ENCODE data around the gene SUN2. TPM values are rescaled to one million over a fixed set of nuclear protein-coding genes. Genes with fewer than 3 reads are reported as not detected.

The SUN2 gene
- total RNA-seq (2021; fragmentation: NEBNext Ultra II Directional; extraction: Animal tissue kit (Norgen Biotek cat#: 25700)) (10.5 and 11.7 TPM in 2 replicates), polyA plus RNA-seq (2011; rRNA removed) (5.1 and 8.3 TPM in 2 replicates), polyA minus RNA-seq (2011; rRNA and poly(A)+ RNA removed) (9.8 and 10.0 TPM in 2 replicates)
- 8.5 TPM for polyA plus RNA-seq (2011; cell fraction: cytosol; rRNA removed)
- polyA plus RNA-seq (2011; cell fraction: nucleus; rRNA removed) = 20.5 TPM
- polyA plus RNA-seq (2012, experiment 1 of 2) = 12.3 to 22.3 TPM (median 17.1 TPM) in 4 replicates
- 9.0 TPM for polyA plus RNA-seq (2012, experiment 2 of 2)
- 11.5 TPM for polyA plus RNA-seq (2013, experiment 1 of 2)
- 10.8 TPM for polyA plus RNA-seq (2013, experiment 2 of 2)
- polyA minus RNA-seq (2011; cell fraction: cytosol; rRNA and poly(A)+ RNA removed) = 13.1 TPM
- polyA minus RNA-seq (2011; cell fraction: nucleus; rRNA and poly(A)+ RNA removed) = 14.1 TPM
- long read RNA-seq, experiment 1, partial matches to known transcripts = 2 of 7 reads
- long read RNA-seq, experiment 1, other reads (novel, unspliced or antisense) = 5 of 7 reads
- long read RNA-seq, experiment 2, partial matches to known transcripts = 0 of 1 reads
- long read RNA-seq, experiment 2, other reads (novel, unspliced or antisense) = 1 of 1 reads

GRCh38 chr22:38755911-38756532 lies at the start of gene SUN2:
TSS of gene SUN2 (minus strand) at chr22:38755998. CDS start at chr22:38752628, 3,370 bp downstream.
- no peak for FAIRE-seq
- CTCF ChIA-PET (ENCODE audit: partially characterized antibody) = interaction anchor here (0.6 to 6.0 kb wide), 5 partner anchors 10 to 431 kb away, joined by 3 to 44 read pairs (median 3); no protein-coding TSS in a partner anchor
- H4K5ac ChIP-seq (ENCODE audit: insufficient read length, low read depth, low read length) = no peak within 1 kb of the TSS

More at GRCh38 chr22:38755911-38756532, at the start of gene SUN2:
- Histone ChIP-seq H4K91ac (replicated peaks; ENCODE audit: insufficient read length, low read length) (no peak within 1 kb of the TSS), H2AFZ (ENCODE audit: low read length) (no peak within 1 kb of the TSS), H4K8ac (ENCODE audit: extremely low read depth, insufficient read depth, low read length) (peak within 1 kb of the TSS; percentile 72; the same call in 1 of the 2 replicates), H3K23me2 (ENCODE audit: low read depth, low read length) (peaks cover 17% of the 10 kb centered on the region; the same call in 1 of the 2 replicates), H3K36me3 (ENCODE audit: control insufficient read depth in 2 of 4, insufficient read depth in 4 of 4, low read length in 3 of 4) (no peaks in the 10 kb centered on the region), H3K9me3 (ENCODE audit: insufficient read depth in 2 of 2, low read depth in 1 of 2, low read length in 1 of 2) (no peaks in the 10 kb centered on the region), H3K4me3 (ENCODE audit: extremely low read depth in 1 of 4, insufficient read depth in 2 of 4, low read depth in 3 of 4, low read length in 4 of 4) (peak within 1 kb of the TSS; percentile 57 to 81 (median 60)), H2AK5ac (ENCODE audit: low read depth, low read length) (no peak within 1 kb of the TSS), H3K79me1 (ENCODE audit: low read depth, low read length) (no peaks in the 10 kb centered on the region), H3K4me2 (ENCODE audit: insufficient read depth in 1 of 2, low read depth in 2 of 2, low read length in 2 of 2) (peak within 1 kb of the TSS; percentile 80 to 88), H3K56ac (replicated peaks; ENCODE audit: insufficient read length, low read depth, low read length) (no peak within 1 kb of the TSS), H2BK5ac (ENCODE audit: low read depth, low read length) (no peak within 1 kb of the TSS), H3K23ac (ENCODE audit: insufficient read length) (no peak within 1 kb of the TSS), H2BK20ac (ENCODE audit: low read length) (no peak within 1 kb of the TSS), H3K4ac (replicated peaks; ENCODE audit: insufficient read length, low read depth, low read length) (no peak within 1 kb of the TSS), H3K14ac (ENCODE audit: insufficient read length) (no peak within 1 kb of the TSS), H3K27ac (ENCODE audit: low read depth, low read length) (no peak within 1 kb of the TSS; the same call in 1 of the 2 replicates), H3K18ac (ENCODE audit: extremely low read depth, low read length) (peak within 1 kb of the TSS; percentile 71; the same call in 1 of the 2 replicates), H2BK15ac (ENCODE audit: low read length) (0 out of 2 replicates have a peak within 1 kb of the TSS, but pooled peaks have one; percentile 19), H3K27me3 (replicated peaks in 1 of 4; ENCODE audit: control insufficient read depth in 3 of 4, extremely low read depth in 1 of 4, insufficient read depth in 3 of 4, low read length in 3 of 4) (peaks cover 0 to 7% (median 5%) of the 10 kb centered on the region in 4 experiments; a peak in 5 of 7 replicates), H4K20me1 (replicated peaks in 1 of 2; ENCODE audit: control insufficient read depth in 1 of 2, insufficient read depth in 2 of 2, low read length in 2 of 2) (no peaks in the 10 kb centered on the region), H3K4me1 (replicated peaks in 1 of 4; ENCODE audit: control insufficient read depth in 3 of 4, insufficient read depth in 4 of 4, low read length in 3 of 4) (peaks cover 4 to 16% (median 8%) of the 10 kb centered on the region in 4 experiments), H2BK120ac (replicated peaks; ENCODE audit: low read depth, low read length) (no peak within 1 kb of the TSS), H2BK12ac (ENCODE audit: low read depth, low read length) (no peak within 1 kb of the TSS; the same call in 1 of the 2 replicates), H3K9ac (replicated peaks in 1 of 4; ENCODE audit: extremely low read depth in 1 of 4, low read depth in 3 of 4, low read length in 3 of 4) (peak within 1 kb of the TSS in 2 of 4 experiments; percentile 15 to 74; a peak in 3 of 7 replicates), H3K79me2 (ENCODE audit: control insufficient read depth in 1 of 2, insufficient read depth in 2 of 2, low read length in 2 of 2) (no peaks in the 10 kb centered on the region)
- peak; percentile 59 for TF ChIP-seq BACH1 (IDR thresholded peaks at IDR 0.05; ENCODE audit: low read length)
- peak; percentile 57; the same call in 1 of the 2 replicates for TF ChIP-seq SP1 (IDR thresholded peaks at IDR 0.05; ENCODE audit: low read depth, low read length)
- TF ChIP-seq PHF8 (conservative IDR thresholded peaks at IDR 0.05; ENCODE audit: low read depth, low read length) = peak; percentile 44; the same call in 1 of the 2 replicates
- TF ChIP-seq SAP30 (IDR thresholded peaks at IDR 0.05; ENCODE audit: insufficient read depth, insufficient replicate concordance, low read length) = no peak
- 0 out of 4 replicates have a peak, but pooled peaks of 1 of the 2 experiments have one; percentile 27 for TF ChIP-seq HDAC2 (IDR thresholded peaks at IDR 0.05; ENCODE audit: borderline replicate concordance in 1 of 2, low read depth in 2 of 2, low read length in 2 of 2)
- TF ChIP-seq YY1 (IDR thresholded peaks at IDR 0.05; ENCODE audit: low read depth, low read length) = 0 out of 2 replicates have a peak, but pooled peaks have one; percentile 15
- TF ChIP-seq EP300 (IDR thresholded peaks at IDR 0.05; ENCODE audit: borderline replicate concordance in 1 of 2, low read depth in 2 of 2, low read length in 2 of 2) = no peak
- TF ChIP-seq CREB1 (IDR thresholded peaks at IDR 0.05) = peak; percentile 43; the same call in 1 of the 2 replicates
- POLR2A ChIA-PET (ENCODE audit: partially characterized antibody) = interaction anchor here (1.4 to 3.5 kb wide), 4 partner anchors 9 to 15 kb away, joined by 3 to 23 read pairs (median 8); no protein-coding TSS in a partner anchor
- peak in 1 of 2 experiments; percentile 88 for DNase-seq (ENCODE audit: low read depth in 1 of 2, low spot score in 2 of 2)
- WGBS, 2 experiments (ENCODE audit: extremely low coverage in 1 of 2, insufficient coverage in 1 of 2, insufficient read length in 1 of 2, insufficient replicate concordance in 2 of 2, low coverage in 1 of 2, low lambda C conversion rate in 2 of 2, missing lambda C conversion rate in 1 of 2) = 2% methylated on average over 17 of the region's 68 CpGs; no CpG with 5 or more reads in 1 of the 2 experiments
